HG02870 (cell line): ENCODE data around the gene XYLB.
"Not testable (repeated sequence)": the region's sequence is repeated elsewhere in the genome, so short reads cannot be mapped to it uniquely, and the experiment has no call there.

Experiments
- ATAC-seq: cut with Tn5 transposase; IDR thresholded peaks from one replicate; pipeline ENCODE4 v1.9.1; 2021; ENCODE audit warnings: mild to moderate bottlenecking, moderate library complexity; ENCODE audit not compliant: unreplicated experiment

XYLB gene

GRCh38 chr3:38346587-38347410 lies at the start of gene XYLB:
Gene XYLB (plus strand): TSS chr3:38346785. CDS start chr3:38346869, 84 bp downstream.
- ATAC-seq: peak; percentile 97

GRCh38 chr3:38297053-38297452 lies 49.5 kb upstream of the XYLB start:
- not testable (repeated sequence) for ATAC-seq

GRCh38 chr3:38297537-38297936 lies 49.0 kb upstream of the XYLB start:
- ATAC-seq: no peak

GRCh38 chr3:38297947-38298711 lies 48.5 kb upstream of the XYLB start:
- ATAC-seq: no peak

GRCh38 chr3:38306941-38307340 lies 39.6 kb upstream of the XYLB start:
- no peak for ATAC-seq

GRCh38 chr3:38307599-38307998 lies 39.0 kb upstream of the XYLB start:
- ATAC-seq: no peak

GRCh38 chr3:38308456-38308855 lies 38.1 kb upstream of the XYLB start:
- no peak for ATAC-seq

- no peak for ATAC-seq
These were observed 35.1 kb upstream of the XYLB start for GRCh38 chr3:38311476-38311875.

GRCh38 chr3:38311941-38312340 lies 34.6 kb upstream of the XYLB start:
- no peak for ATAC-seq

- ATAC-seq: no peak
These were observed 34.2 kb upstream of the XYLB start for GRCh38 chr3:38312356-38312755.

GRCh38 chr3:38313263-38313662 lies 33.3 kb upstream of the XYLB start:
- no peak for ATAC-seq

- ATAC-seq: no peak
These were observed 32.9 kb upstream of the XYLB start for GRCh38 chr3:38313695-38314094.

GRCh38 chr3:38314112-38314763 lies 32.3 kb upstream of the XYLB start:
- ATAC-seq: no peak

- ATAC-seq: no peak
These were observed 31.7 kb upstream of the XYLB start for GRCh38 chr3:38314764-38315487.

- no peak for ATAC-seq
These were observed 30.9 kb upstream of the XYLB start for GRCh38 chr3:38315488-38316230.

- no peak for ATAC-seq
These were observed 30.0 kb upstream of the XYLB start for GRCh38 chr3:38316356-38317191.

GRCh38 chr3:38317192-38317759 lies 29.3 kb upstream of the XYLB start:
- ATAC-seq: no peak

- no peak for ATAC-seq
These were observed 27.6 kb upstream of the XYLB start for GRCh38 chr3:38318766-38319671.
